Left lung (tissue), 10 donors: ENCODE measurements around the gene UIMC1. TPM values are rescaled to one million over a fixed set of nuclear protein-coding genes. Genes with fewer than 3 reads are reported as not detected.

Experiments
- ATAC-seq: fragments of 200-7000 bp; cut with Tn5 transposase; one replicate; pipeline ENCODE4 v1.9.1; 2020; ENCODE audit warnings: moderate library complexity
- DNase-seq, 4 donors: peaks; one replicate each; pipeline ENCODE4 v3.0.0-alpha.2; 2013 to 2020
- H3K27ac ChIP-seq, 2 donors: fragments of 200-600 bp; sonication (generic) in 1 of 2; one replicate each; pipeline versions ENCODE4 v1.5.0 to v1.8.0; 2020 to 2021
- H3K27me3 ChIP-seq, 2 donors: fragments of 200-600 bp; sonication (generic) in 1 of 2; one replicate each; pipeline versions ENCODE4 v1.5.0 to v1.8.0; 2020 to 2021
- H3K36me3 ChIP-seq, 2 donors: fragments of 200-600 bp; sonication (generic) in 1 of 2; one replicate each; pipeline versions ENCODE4 v1.5.0 to v1.8.0; 2020 to 2021
- H3K4me1 ChIP-seq, 2 donors: fragments of 200-600 bp; one replicate each; pipeline ENCODE4 v1.8.0; 2021
- H3K4me3 ChIP-seq, 2 donors: fragments of 200-600 bp; sonication (generic) in 1 of 2; one replicate each; pipeline versions ENCODE4 v1.5.0 to v1.8.0; 2020 to 2021; ENCODE audit warnings: mild to moderate bottlenecking in 1 of 2
- H3K9me3 ChIP-seq, 2 donors: fragments of 200-600 bp; sonication (generic) in 1 of 2; one replicate each; pipeline versions ENCODE4 v1.5.0 to v1.8.0; 2020 to 2021
- intact Hi-C, 2 donors: fragments of 100-400 bp; cut with DNase I; formaldehyde crosslinking; loops; one replicate each; pipeline versions ENCODE4 v1.11.2 to v1.14.2; 2022
- polyA plus RNA-seq, 6 donors: library from polyadenylated mRNA; unstranded; fragments of 120-200 nt; gene quantifications; one replicate each; pipeline ENCODE4 v1.2.1, GENCODE V29; 2013; ENCODE audit not compliant: insufficient read length in 6 of 6
- total RNA-seq, 2 donors: library from RNA; stranded (reverse); fragmentation: NEBNext Ultra II Directional; extraction: Animal tissue kit (Norgen Biotek cat#: 25700); gene quantifications; one replicate each; pipeline ENCODE4 v1.2.1, GENCODE V29; 2021
- TF ChIP-seq, protein P1 (sequence below), 2 donors: fragments of 200-600 bp; sonication (generic) in 1 of 2; IDR thresholded peaks; one replicate each; pipeline versions ENCODE4 v1.5.0 to v1.8.0; 2021; ENCODE audit warnings: antibody characterized with exemption in 2 of 2
- donor health status: DM: no; HTN: yes; CAD: no.
- donor health status: DM: no; HTN: no; CAD: no.

The UIMC1 gene
- total and polyA plus RNA-seq, 8 donors, result 22.4 to 53.7 (median 44.2) TPM

- TF ChIP-seq, protein P1, sequence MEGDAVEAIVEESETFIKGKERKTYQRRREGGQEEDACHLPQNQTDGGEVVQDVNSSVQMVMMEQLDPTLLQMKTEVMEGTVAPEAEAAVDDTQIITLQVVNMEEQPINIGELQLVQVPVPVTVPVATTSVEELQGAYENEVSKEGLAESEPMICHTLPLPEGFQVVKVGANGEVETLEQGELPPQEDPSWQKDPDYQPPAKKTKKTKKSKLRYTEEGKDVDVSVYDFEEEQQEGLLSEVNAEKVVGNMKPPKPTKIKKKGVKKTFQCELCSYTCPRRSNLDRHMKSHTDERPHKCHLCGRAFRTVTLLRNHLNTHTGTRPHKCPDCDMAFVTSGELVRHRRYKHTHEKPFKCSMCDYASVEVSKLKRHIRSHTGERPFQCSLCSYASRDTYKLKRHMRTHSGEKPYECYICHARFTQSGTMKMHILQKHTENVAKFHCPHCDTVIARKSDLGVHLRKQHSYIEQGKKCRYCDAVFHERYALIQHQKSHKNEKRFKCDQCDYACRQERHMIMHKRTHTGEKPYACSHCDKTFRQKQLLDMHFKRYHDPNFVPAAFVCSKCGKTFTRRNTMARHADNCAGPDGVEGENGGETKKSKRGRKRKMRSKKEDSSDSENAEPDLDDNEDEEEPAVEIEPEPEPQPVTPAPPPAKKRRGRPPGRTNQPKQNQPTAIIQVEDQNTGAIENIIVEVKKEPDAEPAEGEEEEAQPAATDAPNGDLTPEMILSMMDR (IDR thresholded peaks at IDR 0.05), result no peak
- no peak for DNase-seq
- Histone ChIP-seq H3K4me3 (no peak overlapping the region), H3K27me3 (no peaks in the 10 kb centered on the region), H3K4me1 (no peaks in the 10 kb centered on the region), H3K9me3 (no peaks in the 10 kb centered on the region), H3K36me3 (peaks cover 0 to 59% of the 10 kb centered on the region in 2 donors), H3K27ac (no peak overlapping the region)
- intact Hi-C loops, result no loop called here
- ATAC-seq, result no peak
Measured at GRCh38 chr5:176934309-176934930, 72.2 kb downstream of the UIMC1 start.

DNA sequence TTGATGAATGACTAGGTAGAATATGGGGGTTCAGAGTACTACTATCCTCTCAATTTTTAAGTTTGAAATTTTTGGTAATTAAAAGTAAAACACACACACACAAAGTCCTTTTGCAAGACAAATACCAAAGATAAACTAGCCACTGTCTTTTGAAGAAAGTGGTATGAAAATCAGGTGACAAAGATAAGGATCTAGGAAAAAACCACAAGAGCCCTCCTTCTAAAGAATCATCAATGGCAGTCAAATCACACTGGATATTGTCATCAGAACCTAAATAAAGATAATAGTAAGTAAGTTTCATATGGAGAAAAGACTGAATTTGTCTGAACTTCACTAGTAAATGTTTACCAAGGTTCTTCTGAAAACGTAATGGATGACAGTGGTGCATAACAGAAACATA is 76.9 kb downstream of the UIMC1 start:
- Histone ChIP-seq H3K9me3 (no peaks in the 10 kb centered on the region), H3K4me1 (no peaks in the 10 kb centered on the region), H3K27me3 (no peaks in the 10 kb centered on the region), H3K27ac (no peak overlapping the region), H3K4me3 (no peak overlapping the region), H3K36me3 (peaks cover 0 to 46% of the 10 kb centered on the region in 2 donors)
- ATAC-seq, result no peak
- DNase-seq, result no peak
- intact Hi-C loops, result no loop called here
- TF ChIP-seq, protein P1 (IDR thresholded peaks at IDR 0.05), result no peak

GRCh38 chr5:176927562-176927961 is 79.0 kb downstream of the UIMC1 start:
- Histone ChIP-seq H3K9me3 (no peaks in the 10 kb centered on the region), H3K4me3 (no peak overlapping the region), H3K27me3 (no peaks in the 10 kb centered on the region), H3K36me3 (peaks cover 0 to 32% of the 10 kb centered on the region in 2 donors), H3K27ac (no peak overlapping the region), H3K4me1 (no peaks in the 10 kb centered on the region)
- TF ChIP-seq, protein P1 (IDR thresholded peaks at IDR 0.05), result no peak
- intact Hi-C loops, result no loop called here
- ATAC-seq (no peak), DNase-seq (no peak)

DNA sequence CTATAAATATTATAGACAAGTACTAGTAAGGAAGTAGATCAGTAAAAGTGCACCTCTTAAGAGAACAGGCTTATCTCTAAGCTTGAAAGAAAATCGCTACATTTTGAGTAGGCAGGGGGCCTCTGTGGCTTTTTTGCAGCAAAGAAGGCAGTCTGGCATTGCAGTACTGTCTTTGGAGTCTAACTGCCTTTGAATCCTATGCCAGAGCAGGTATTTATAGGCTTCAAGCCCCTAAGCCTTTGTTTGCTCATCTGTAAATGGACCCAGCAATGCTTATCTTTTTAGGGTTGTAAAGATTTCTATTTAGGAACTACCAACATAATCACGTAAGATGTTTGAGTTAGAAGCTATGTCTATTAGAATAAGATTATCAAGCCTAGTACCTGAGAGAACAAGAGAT is 83.8 kb downstream of the UIMC1 start:
- no peaks in the 10 kb centered on the region for H3K9me3 ChIP-seq
- H3K27me3 ChIP-seq, result no peaks in the 10 kb centered on the region
- ATAC-seq (no peak), DNase-seq (no peak)
- peaks cover 0 to 22% of the 10 kb centered on the region in 2 donors for H3K36me3 ChIP-seq
- TF ChIP-seq, protein P1 (IDR thresholded peaks at IDR 0.05), result no peak
- no peaks in the 10 kb centered on the region for H3K4me1 ChIP-seq
- H3K27ac ChIP-seq, result no peak overlapping the region
- intact Hi-C loops, result no loop called here
- no peak overlapping the region for H3K4me3 ChIP-seq

DNA sequence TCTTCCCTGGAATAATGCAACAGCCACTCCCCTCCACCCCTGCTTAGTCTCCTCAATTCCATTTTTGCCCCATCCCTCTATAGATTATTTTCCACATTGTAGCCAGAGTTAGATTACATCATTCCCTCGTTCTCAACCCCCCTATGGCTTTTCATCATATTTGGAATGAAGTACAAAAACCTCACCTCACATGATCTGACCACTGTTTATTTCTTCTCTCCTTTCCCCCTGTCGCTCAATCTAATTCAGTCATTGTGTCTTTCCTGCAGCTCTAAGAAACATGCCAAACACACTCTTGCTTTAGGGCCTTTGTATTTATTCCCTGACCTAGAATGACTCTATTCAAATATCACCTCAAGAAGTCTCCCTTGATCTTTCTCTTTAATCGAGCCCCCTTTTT is 84.9 kb downstream of the UIMC1 start:
- DNase-seq, result no peak
- Histone ChIP-seq H3K4me3 (no peak overlapping the region), H3K36me3 (peaks cover 0 to 23% of the 10 kb centered on the region in 2 donors), H3K27me3 (no peaks in the 10 kb centered on the region), H3K4me1 (no peaks in the 10 kb centered on the region), H3K27ac (no peak overlapping the region), H3K9me3 (no peaks in the 10 kb centered on the region)
- no peak for ATAC-seq
- intact Hi-C loops, result no loop called here
- TF ChIP-seq, protein P1 (IDR thresholded peaks at IDR 0.05), result no peak
